MM.1S (cell line): ENCODE data around the gene ITSN1.

Experiments used
- DNase-seq: peaks from one replicate; pipeline ENCODE4 v3.0.0-alpha.2; 2015
- H2AFZ ChIP-seq: fragments of 300-600 bp; sonication (generic); 2 replicates; pipeline ENCODE4 v1.6.0; 2016; ENCODE audit warnings: antibody characterized with exemption, low read length
- H3F3A ChIP-seq: fragments of 300-600 bp; sonication (generic); 2 replicates; pipeline ENCODE4 v1.6.1; 2016; ENCODE audit warnings: mild to moderate bottlenecking, antibody characterized with exemption, low read length, moderate library complexity, mixed read lengths; ENCODE audit not compliant: insufficient read depth
- H3K27ac ChIP-seq: fragments of 300-600 bp; sonication (generic); 2 replicates; pipeline ENCODE4 v1.5.1; 2016; ENCODE audit warnings: mild to moderate bottlenecking, low read length
- H3K27me3 ChIP-seq: fragments of 300-600 bp; sonication (generic); replicated peaks from 2 replicates; pipeline ENCODE4 v1.6.0; 2016; ENCODE audit warnings: low read length; ENCODE audit not compliant: insufficient read depth
- H3K36me3 ChIP-seq: fragments of 300-600 bp; sonication (generic); replicated peaks from 2 replicates; pipeline ENCODE4 v1.6.1; 2016; ENCODE audit warnings: mild to moderate bottlenecking, low read length, mixed read lengths; ENCODE audit not compliant: insufficient read depth
- H3K4me1 ChIP-seq: fragments of 300-600 bp; sonication (generic); 2 replicates; pipeline ENCODE4 v1.6.1; 2016; ENCODE audit warnings: low read length, mixed read lengths
- H3K4me2 ChIP-seq: fragments of 300-600 bp; sonication (generic); 2 replicates; pipeline ENCODE4 v1.6.0; 2016; ENCODE audit warnings: low read depth, low read length
- H3K4me3 ChIP-seq: fragments of 300-600 bp; sonication (generic); 2 replicates; pipeline ENCODE4 v1.5.1; 2016; ENCODE audit warnings: low read length, mixed read lengths
- H3K79me2 ChIP-seq: fragments of 300-600 bp; sonication (generic); 2 replicates; pipeline ENCODE4 v1.6.1; 2016; ENCODE audit warnings: mixed run types, low read length, mixed read lengths
- H3K9ac ChIP-seq: fragments of 300-600 bp; sonication (generic); 2 replicates; pipeline ENCODE4 v1.6.1; 2016; ENCODE audit warnings: low read length, mixed read lengths
- H3K9me2 ChIP-seq: fragments of 300-600 bp; sonication (generic); replicated peaks from 2 replicates; pipeline ENCODE4 v1.6.1; 2016; ENCODE audit warnings: mild to moderate bottlenecking, low read length, mixed read lengths; ENCODE audit not compliant: insufficient read depth
- H3K9me3 ChIP-seq: fragments of 300-600 bp; sonication (generic); replicated peaks from 2 replicates; pipeline ENCODE4 v1.6.1; 2016; ENCODE audit warnings: mild to moderate bottlenecking, low read length, mixed read lengths; ENCODE audit not compliant: insufficient read depth
- H4K20me1 ChIP-seq: fragments of 300-600 bp; sonication (generic); 2 replicates; pipeline ENCODE4 v1.6.1; 2016; ENCODE audit warnings: mild to moderate bottlenecking, low read length, moderate library complexity, mixed read lengths; ENCODE audit not compliant: insufficient read depth
- CTCF ChIP-seq: fragments of 300-600 bp; sonication (generic); IDR thresholded peaks from 2 replicates; pipeline ENCODE4 v1.5.1; 2016; ENCODE audit warnings: antibody characterized with exemption, low read length, mixed read lengths
- EZH2 ChIP-seq: fragments of 300-600 bp; sonication (generic); optimal IDR thresholded peaks from 2 replicates; pipeline ENCODE3; 2017; ENCODE audit warnings: low read depth, mild to moderate bottlenecking, antibody characterized with exemption, low read length, mixed read lengths
- EZH2phosphoT487 ChIP-seq: fragments of 300-600 bp; sonication (generic); IDR thresholded peaks from 2 replicates; pipeline ENCODE4 v1.6.1; 2018; ENCODE audit warnings: antibody characterized with exemption, low read length

Gene ITSN1

GRCh38 chr21:33870768-33871167, 228.5 kb downstream of the ITSN1 start:
- no peaks in the 10 kb centered on the region for H3K4me1 ChIP-seq
- H3K9ac ChIP-seq: no peak overlapping the region
- no peaks in the 10 kb centered on the region for H4K20me1 ChIP-seq
- no peaks in the 10 kb centered on the region for H3K79me2 ChIP-seq
- no peaks in the 10 kb centered on the region for H3K9me3 ChIP-seq
- no peaks in the 10 kb centered on the region for H3K9me2 ChIP-seq
- H3K36me3 ChIP-seq: no peaks in the 10 kb centered on the region
- H2AFZ ChIP-seq: no peak overlapping the region
- H3K4me3 ChIP-seq: no peak overlapping the region
- no peak for DNase-seq
- H3F3A ChIP-seq: no peaks in the 10 kb centered on the region
- H3K27me3 ChIP-seq: no peaks in the 10 kb centered on the region
- TF ChIP-seq EZH2: no peak
- TF ChIP-seq CTCF: no peak
- TF ChIP-seq EZH2phosphoT487: no peak
- no peak overlapping the region for H3K4me2 ChIP-seq
- H3K27ac ChIP-seq: no peak overlapping the region

GRCh38 chr21:33871171-33871570, 228.9 kb downstream of the ITSN1 start:
- no peaks in the 10 kb centered on the region for H3K9me3 ChIP-seq
- no peak overlapping the region for H3K4me3 ChIP-seq
- DNase-seq: no peak
- no peak overlapping the region for H3K27ac ChIP-seq
- H3K4me1 ChIP-seq: no peaks in the 10 kb centered on the region
- H4K20me1 ChIP-seq: no peaks in the 10 kb centered on the region
- no peaks in the 10 kb centered on the region for H3K9me2 ChIP-seq
- no peaks in the 10 kb centered on the region for H3K79me2 ChIP-seq
- no peaks in the 10 kb centered on the region for H3F3A ChIP-seq
- H3K9ac ChIP-seq: no peak overlapping the region
- no peak overlapping the region for H2AFZ ChIP-seq
- no peak overlapping the region for H3K4me2 ChIP-seq
- no peaks in the 10 kb centered on the region for H3K27me3 ChIP-seq
- TF ChIP-seq CTCF (no peak), EZH2phosphoT487 (no peak), EZH2 (no peak)
- H3K36me3 ChIP-seq: no peaks in the 10 kb centered on the region

- no peak for TF ChIP-seq CTCF
- TF ChIP-seq EZH2phosphoT487: no peak
- TF ChIP-seq EZH2: no peak
- Histone ChIP-seq H3F3A (no peaks in the 10 kb centered on the region), H3K36me3 (no peaks in the 10 kb centered on the region), H3K27me3 (no peaks in the 10 kb centered on the region), H4K20me1 (no peaks in the 10 kb centered on the region), H3K27ac (no peak overlapping the region), H3K79me2 (no peaks in the 10 kb centered on the region), H2AFZ (no peak overlapping the region), H3K9me2 (no peaks in the 10 kb centered on the region), H3K4me3 (no peak overlapping the region), H3K4me1 (no peaks in the 10 kb centered on the region), H3K9ac (no peak overlapping the region), H3K4me2 (no peak overlapping the region), H3K9me3 (no peaks in the 10 kb centered on the region)
- no peak for DNase-seq
These were observed 230.7 kb downstream of the ITSN1 start for GRCh38 chr21:33872881-33873515.
